Measurements from ENCODE around the gene CDH13. TPM values are rescaled to one million over a fixed set of nuclear protein-coding genes. Genes with fewer than 3 reads are reported as not detected.

CDH13 gene
- total and polyA plus RNA-seq, 2 of the 8 experiments (the other 6 are each of a cell fraction or from before 2014, with no cell fraction given): 2.3 to 2.4 TPM

- 99% methylated on average over 4 of the region's 4 CpGs; no CpG with 5 or more reads in 1 of the 2 experiments for WGBS, 2 experiments (ENCODE audit: extremely low coverage in 1 of 2, insufficient coverage in 1 of 2, insufficient read length in 1 of 2, insufficient replicate concordance in 2 of 2, low coverage in 1 of 2, low lambda C conversion rate in 2 of 2, missing lambda C conversion rate in 1 of 2)
Observed at GRCh38 chr16:83698964-83699363, 1072.2 kb downstream of the CDH13 start.

More at GRCh38 chr16:83698964-83699363, 1072.2 kb downstream of the CDH13 start:
- POLR2A ChIA-PET (ENCODE audit: partially characterized antibody): no interaction called here
- no peak overlapping the region for H2BK5ac ChIP-seq (ENCODE audit: low read depth, low read length)
- H3K9ac ChIP-seq (replicated peaks in 1 of 4; ENCODE audit: extremely low read depth in 1 of 4, low read depth in 3 of 4, low read length in 3 of 4): no peak overlapping the region
- no peak for TF ChIP-seq TBP (IDR thresholded peaks at IDR 0.05; ENCODE audit: low read depth, low read length)
- TF ChIP-seq FOSL1 (IDR thresholded peaks at IDR 0.05; ENCODE audit: insufficient read depth, low read depth, low read length): no peak
- no peak for TF ChIP-seq GTF2F1 (IDR thresholded peaks at IDR 0.05; ENCODE audit: borderline replicate concordance, low read depth, low read length)
- TF ChIP-seq EZH2 (IDR thresholded peaks at IDR 0.05; ENCODE audit: low read depth, low read length, severe bottlenecking): no peak
- no peak for TF ChIP-seq E2F6 (IDR thresholded peaks at IDR 0.05)
- no peak overlapping the region for H3K4ac ChIP-seq (replicated peaks; ENCODE audit: insufficient read length, low read depth, low read length)
- no peak overlapping the region for H2BK120ac ChIP-seq (replicated peaks; ENCODE audit: low read depth, low read length)
- H3K4me3 ChIP-seq (ENCODE audit: extremely low read depth in 1 of 4, insufficient read depth in 2 of 4, low read depth in 3 of 4, low read length in 4 of 4): no peak overlapping the region
- no peak for FAIRE-seq
- no peak overlapping the region for H3K56ac ChIP-seq (replicated peaks; ENCODE audit: insufficient read length, low read depth, low read length)
- H3K9me3 ChIP-seq (ENCODE audit: insufficient read depth in 2 of 2, low read depth in 1 of 2, low read length in 1 of 2): no peaks in the 10 kb centered on the region
- no peaks in the 10 kb centered on the region for H3K79me2 ChIP-seq (ENCODE audit: control insufficient read depth in 1 of 2, insufficient read depth in 2 of 2, low read length in 2 of 2)
- no peak overlapping the region for H4K91ac ChIP-seq (replicated peaks; ENCODE audit: insufficient read length, low read length)
- H3K4me1 ChIP-seq (replicated peaks in 1 of 4; ENCODE audit: control insufficient read depth in 3 of 4, insufficient read depth in 4 of 4, low read length in 3 of 4): no peaks in the 10 kb centered on the region
- no peak for DNase-seq (ENCODE audit: low read depth in 1 of 2, low spot score in 2 of 2)
- no peak overlapping the region for H3K4me2 ChIP-seq (ENCODE audit: insufficient read depth in 1 of 2, low read depth in 2 of 2, low read length in 2 of 2)
- H2AK5ac ChIP-seq (ENCODE audit: low read depth, low read length): no peak overlapping the region
- H3K18ac ChIP-seq (ENCODE audit: extremely low read depth, low read length): no peak overlapping the region
- no peaks in the 10 kb centered on the region for H3K79me1 ChIP-seq (ENCODE audit: low read depth, low read length)
- CTCF ChIA-PET (ENCODE audit: partially characterized antibody): interaction anchor here (2.0 kb wide), 1 partner anchor 18 kb away, joined by 7 read pairs; no protein-coding TSS in a partner anchor
- no peak overlapping the region for H2BK12ac ChIP-seq (ENCODE audit: low read depth, low read length)
- no peak overlapping the region for H4K8ac ChIP-seq (ENCODE audit: extremely low read depth, insufficient read depth, low read length)
- H2BK20ac ChIP-seq (ENCODE audit: low read length): no peak overlapping the region
- no peak overlapping the region for H2BK15ac ChIP-seq (ENCODE audit: low read length)
- no peak overlapping the region for H2AFZ ChIP-seq (ENCODE audit: low read length)
- no peaks in the 10 kb centered on the region for H3K23me2 ChIP-seq (ENCODE audit: low read depth, low read length)
- no peak overlapping the region for H4K5ac ChIP-seq (ENCODE audit: insufficient read length, low read depth, low read length)
- H3K23ac ChIP-seq (ENCODE audit: insufficient read length): no peak overlapping the region
- H3K14ac ChIP-seq (ENCODE audit: insufficient read length): no peak overlapping the region
- peaks cover 0 to 1% of the 10 kb centered on the region in 2 experiments for H4K20me1 ChIP-seq (replicated peaks in 1 of 2; ENCODE audit: control insufficient read depth in 1 of 2, insufficient read depth in 2 of 2, low read length in 2 of 2)
- no peaks in the 10 kb centered on the region; a peak in 1 of 7 replicates for H3K27me3 ChIP-seq (replicated peaks in 1 of 4; ENCODE audit: control insufficient read depth in 3 of 4, extremely low read depth in 1 of 4, insufficient read depth in 3 of 4, low read length in 3 of 4)
- H3K36me3 ChIP-seq (ENCODE audit: control insufficient read depth in 2 of 4, insufficient read depth in 4 of 4, low read length in 3 of 4): no peaks in the 10 kb centered on the region
- no peak overlapping the region for H3K27ac ChIP-seq (ENCODE audit: low read depth, low read length)
